Measurements from ENCODE around the gene FAM240A. TPM values are rescaled to one million over a fixed set of nuclear protein-coding genes. Genes with fewer than 3 reads are reported as not detected.

The FAM240A gene
- total and polyA plus RNA-seq, 2 donors (not counting 3 experiments of a cell fraction or from before 2014, with no cell fraction given): not detected

DNA sequence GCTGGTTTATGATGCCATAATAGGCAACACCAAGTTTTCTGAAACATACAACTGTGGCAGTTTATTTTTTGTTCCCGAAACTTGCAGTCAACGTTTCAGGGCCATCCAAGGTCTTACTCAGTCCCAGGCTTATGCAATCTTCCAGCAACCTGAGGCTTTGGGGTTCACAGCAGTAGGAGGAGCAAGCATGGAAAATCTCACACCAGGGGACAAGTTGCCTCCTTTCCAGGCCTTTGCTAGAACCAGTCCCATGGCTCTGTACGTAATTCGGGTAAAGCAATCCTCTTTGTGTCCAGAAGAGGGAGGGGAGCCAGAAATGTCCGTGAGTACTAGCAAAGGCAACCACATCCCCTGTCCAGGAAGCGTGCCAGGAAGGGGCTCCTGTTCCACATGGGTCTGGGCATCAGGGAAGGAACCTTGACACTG lies 4.7 kb upstream of the FAM240A start:
- Histone ChIP-seq H3K27me3 (ENCODE audit: control insufficient read depth in 2 of 2, insufficient read depth in 2 of 2, low read length in 2 of 2) (peaks cover 3 to 5% of the 10 kb centered on the region in 2 experiments), H3K4me2 (ENCODE audit: insufficient read depth, low read length) (no peak overlapping the region), H3K27ac (ENCODE audit: insufficient read depth, low read depth, low read length) (no peak overlapping the region), H2AFZ (ENCODE audit: low read depth, low read length) (no peak overlapping the region), H3K9me1 (replicated peaks; ENCODE audit: control insufficient read depth, extremely low read depth, insufficient read depth, low read length) (no peaks in the 10 kb centered on the region), H3K9ac (replicated peaks; ENCODE audit: extremely low read depth, insufficient read depth, low read length) (no peak overlapping the region), H3K4me1 (ENCODE audit: control insufficient read depth, extremely low read depth, insufficient read depth, low read length) (no peaks in the 10 kb centered on the region), H4K20me1 (replicated peaks; ENCODE audit: control insufficient read depth, extremely low read depth, insufficient read depth, low read length) (no peaks in the 10 kb centered on the region), H3K4me3 (replicated peaks in 1 of 3; ENCODE audit: insufficient read depth in 1 of 3, low read depth in 1 of 3, low read length in 3 of 3) (no peak overlapping the region), H3K79me2 (ENCODE audit: control insufficient read depth, insufficient read depth, low read length) (no peaks in the 10 kb centered on the region), H3K9me3 (replicated peaks; ENCODE audit: control insufficient read depth, insufficient read depth, low read length) (no peaks in the 10 kb centered on the region), H3K36me3 (ENCODE audit: control insufficient read depth in 2 of 2, extremely low read depth in 1 of 2, insufficient read depth in 2 of 2, low read length in 2 of 2) (no peaks in the 10 kb centered on the region)
- FAIRE-seq (no peak), DNase-seq (ENCODE audit: low read depth, low spot score) (no peak)
- BruUV-seq (replicated peaks): no TSS peak
- POLR2A ChIA-PET: interaction anchor here (0.6 kb wide), 1 partner anchor 9 kb away, joined by 3 read pairs; no protein-coding TSS in a partner anchor
- TF ChIP-seq MYC (IDR thresholded peaks at IDR 0.05; ENCODE audit: low read depth, low read length) (no peak), EZH2 (IDR thresholded peaks at IDR 0.05; ENCODE audit: borderline replicate concordance, low read depth, low read length, severe bottlenecking) (no peak), POLR2A (IDR thresholded peaks at IDR 0.05; ENCODE audit: low read depth, low read length) (no peak), POLR2AphosphoS5 (IDR thresholded peaks at IDR 0.05; ENCODE audit: insufficient read depth, low read depth, low read length) (no peak), JUN (IDR thresholded peaks at IDR 0.05; ENCODE audit: borderline replicate concordance, insufficient read depth, insufficient read length, low read depth) (no peak), MAX (IDR thresholded peaks at IDR 0.05; ENCODE audit: insufficient read depth, insufficient read length) (no peak), FOS (IDR thresholded peaks at IDR 0.05; ENCODE audit: borderline replicate concordance, insufficient read depth, low read length) (no peak), CTCF (IDR thresholded peaks at IDR 0.05; ENCODE audit: extremely low read depth in 1 of 2, insufficient read depth in 1 of 2, low read depth in 1 of 2, low read length in 2 of 2) (no peak), GATA2 (IDR thresholded peaks at IDR 0.05; ENCODE audit: insufficient read depth, insufficient read length, low read depth, low read length) (no peak)
- dilution Hi-C loops (cut with MboI; ENCODE audit: extremely low pct_ligation_motif_present, low sequenced_read_pairs) (no loop called here), intact Hi-C loops (cut with micrococcal nuclease) (no loop called here)
- CTCF ChIA-PET: interaction anchor here (1.1 to 2.4 kb wide), 4 partner anchors 9 to 119 kb away, joined by 3 to 11 read pairs (median 6); no protein-coding TSS in a partner anchor

All from endothelial cell of umbilical vein (primary cell).